Measurements from ENCODE around the gene ADAD2. TPM values are rescaled to one million over a fixed set of nuclear protein-coding genes. Genes with fewer than 3 reads are reported as not detected.

ADAD2 gene
- total RNA-seq, 2 experiments from 2014 or later = not detected

DNA sequence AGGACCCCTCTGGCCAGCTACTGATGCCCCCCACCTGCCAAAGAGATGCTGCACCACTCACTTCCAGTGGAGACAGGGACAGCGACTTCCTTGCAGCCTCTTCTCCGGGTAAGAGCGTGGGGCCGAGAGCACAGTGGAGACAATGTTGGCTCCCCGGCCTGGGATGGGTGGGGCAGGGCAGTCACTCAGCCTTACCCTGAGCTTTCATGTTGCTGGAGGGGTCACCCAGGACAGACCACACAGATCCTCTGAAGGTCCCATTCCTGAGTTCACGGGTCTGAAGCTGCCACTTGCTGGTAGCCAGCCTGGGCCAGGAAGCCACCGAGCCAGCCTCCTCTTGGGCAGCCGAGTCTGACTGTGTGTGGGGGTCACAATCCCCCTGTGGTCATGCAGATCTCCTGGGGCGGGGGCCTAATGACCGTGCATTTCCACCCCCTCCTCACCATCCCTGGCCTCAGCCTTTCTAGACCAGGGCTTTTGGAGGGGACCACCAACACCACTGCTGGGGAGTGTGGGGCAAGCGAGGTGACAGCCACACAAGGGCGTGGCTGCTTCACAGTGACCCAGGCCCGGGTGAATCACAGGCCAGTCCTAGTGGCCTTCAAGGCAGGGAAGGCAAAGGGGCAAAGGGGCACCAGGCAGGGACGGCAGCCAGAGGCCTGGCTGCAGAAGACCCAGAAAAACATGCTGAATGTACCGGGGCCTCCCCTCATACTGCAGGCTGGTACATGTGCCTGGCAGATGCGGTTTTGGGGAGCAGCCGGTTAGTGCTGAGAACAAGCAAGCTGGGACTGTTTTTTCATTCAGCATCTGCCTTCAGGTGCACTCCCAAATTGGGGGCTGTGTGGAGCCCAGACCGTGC, 14.5 kb upstream of the ADAD2 start:
- Histone ChIP-seq H3K4me2 (ENCODE audit: low read length) (no peak overlapping the region), H2AFZ (ENCODE audit: low read length) (no peak overlapping the region), H3K79me2 (ENCODE audit: insufficient read depth, low read depth, low read length) (no peaks in the 10 kb centered on the region), H3K27ac (ENCODE audit: low read depth, low read length, poor library complexity, severe bottlenecking) (no peak overlapping the region), H4K20me1 (ENCODE audit: insufficient read depth, low read length) (no peaks in the 10 kb centered on the region; the same call in 1 of the 2 replicates), H3K4me3 (ENCODE audit: low read depth, low read length, poor library complexity, severe bottlenecking) (no peak overlapping the region), H3K9me2 (ENCODE audit: insufficient read depth, low read length) (no peaks in the 10 kb centered on the region), H3K36me3 (ENCODE audit: insufficient read depth, low read length) (peaks cover 26% of the 10 kb centered on the region), H3K4me1 (ENCODE audit: insufficient read depth, low read length, poor library complexity, severe bottlenecking) (no peaks in the 10 kb centered on the region), H3K9me3 (ENCODE audit: low read length) (no peaks in the 10 kb centered on the region)
- intact Hi-C loops (cut with micrococcal nuclease; ENCODE audit: unreplicated experiment) = loop anchor here (10.0 kb wide), 1 partner anchor 222 kb away; the partner anchor contains the start of gene OSGIN1
- ChIA-PET CTCF (ENCODE audit: unreplicated experiment) (interaction anchor here (1.6 to 3.0 kb wide), 2 partner anchors 90 to 92 kb away, joined by 5 to 13 read pairs; no protein-coding TSS in a partner anchor), POLR2A (interaction anchor here (0.7 kb wide), 1 partner anchor 93 kb away, joined by 3 read pairs; no protein-coding TSS in a partner anchor)
- no peak for TF ChIP-seq EZH2phosphoT487 (IDR thresholded peaks at IDR 0.05; ENCODE audit: borderline replicate concordance, low read depth, low read length)
- TF ChIP-seq, protein P1, sequence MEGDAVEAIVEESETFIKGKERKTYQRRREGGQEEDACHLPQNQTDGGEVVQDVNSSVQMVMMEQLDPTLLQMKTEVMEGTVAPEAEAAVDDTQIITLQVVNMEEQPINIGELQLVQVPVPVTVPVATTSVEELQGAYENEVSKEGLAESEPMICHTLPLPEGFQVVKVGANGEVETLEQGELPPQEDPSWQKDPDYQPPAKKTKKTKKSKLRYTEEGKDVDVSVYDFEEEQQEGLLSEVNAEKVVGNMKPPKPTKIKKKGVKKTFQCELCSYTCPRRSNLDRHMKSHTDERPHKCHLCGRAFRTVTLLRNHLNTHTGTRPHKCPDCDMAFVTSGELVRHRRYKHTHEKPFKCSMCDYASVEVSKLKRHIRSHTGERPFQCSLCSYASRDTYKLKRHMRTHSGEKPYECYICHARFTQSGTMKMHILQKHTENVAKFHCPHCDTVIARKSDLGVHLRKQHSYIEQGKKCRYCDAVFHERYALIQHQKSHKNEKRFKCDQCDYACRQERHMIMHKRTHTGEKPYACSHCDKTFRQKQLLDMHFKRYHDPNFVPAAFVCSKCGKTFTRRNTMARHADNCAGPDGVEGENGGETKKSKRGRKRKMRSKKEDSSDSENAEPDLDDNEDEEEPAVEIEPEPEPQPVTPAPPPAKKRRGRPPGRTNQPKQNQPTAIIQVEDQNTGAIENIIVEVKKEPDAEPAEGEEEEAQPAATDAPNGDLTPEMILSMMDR (conservative IDR thresholded peaks at IDR 0.05; ENCODE audit: low read length) = no peak
- no peak for DNase-seq (ENCODE audit: low spot score)
- no TSS peak for BruUV-seq (replicated peaks)

DNA sequence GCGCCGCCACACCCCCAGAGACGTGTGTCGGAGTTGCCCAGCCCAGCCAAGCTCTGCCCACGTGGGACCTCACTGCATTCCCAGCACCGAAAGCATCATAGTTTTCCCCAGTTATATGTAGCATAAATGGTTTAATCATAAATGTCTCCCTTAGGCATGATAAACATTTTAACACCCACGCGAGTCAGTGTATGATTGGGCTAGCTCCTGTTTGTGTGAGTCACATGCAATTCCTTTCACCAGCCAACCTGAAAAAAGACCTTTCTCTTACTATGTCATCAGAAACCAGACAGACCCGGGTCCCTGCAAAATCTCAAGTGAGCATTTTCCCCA, 13.2 kb upstream of the ADAD2 start:
- Histone ChIP-seq H3K79me2 (ENCODE audit: insufficient read depth, low read depth, low read length) (no peaks in the 10 kb centered on the region), H4K20me1 (ENCODE audit: insufficient read depth, low read length) (no peaks in the 10 kb centered on the region; the same call in 1 of the 2 replicates), H2AFZ (ENCODE audit: low read length) (no peak overlapping the region), H3K9me3 (ENCODE audit: low read length) (no peaks in the 10 kb centered on the region), H3K27ac (ENCODE audit: low read depth, low read length, poor library complexity, severe bottlenecking) (no peak overlapping the region), H3K36me3 (ENCODE audit: insufficient read depth, low read length) (peaks cover 37% of the 10 kb centered on the region), H3K9me2 (ENCODE audit: insufficient read depth, low read length) (no peaks in the 10 kb centered on the region), H3K4me3 (ENCODE audit: low read depth, low read length, poor library complexity, severe bottlenecking) (no peak overlapping the region), H3K4me2 (ENCODE audit: low read length) (no peak overlapping the region), H3K4me1 (ENCODE audit: insufficient read depth, low read length, poor library complexity, severe bottlenecking) (no peaks in the 10 kb centered on the region)
- DNase-seq (ENCODE audit: low spot score) = no peak
- CTCF ChIA-PET (ENCODE audit: unreplicated experiment) = no interaction called here
- POLR2A ChIA-PET = interaction anchor here (0.5 kb wide), 1 partner anchor 54 kb away, joined by 4 read pairs; no protein-coding TSS in a partner anchor
- intact Hi-C loops (cut with micrococcal nuclease; ENCODE audit: unreplicated experiment) = loop anchor here (10.0 kb wide), 1 partner anchor 223 kb away; the partner anchor contains the start of gene OSGIN1
- TF ChIP-seq, protein P1 (conservative IDR thresholded peaks at IDR 0.05; ENCODE audit: low read length) = no peak
- no peak for TF ChIP-seq EZH2phosphoT487 (IDR thresholded peaks at IDR 0.05; ENCODE audit: borderline replicate concordance, low read depth, low read length)
- BruUV-seq (replicated peaks) = no TSS peak
